Adrenal gland (tissue), 12 donors: ENCODE data around the gene GPR152. TPM values are rescaled to one million over a fixed set of nuclear protein-coding genes. Genes with fewer than 3 reads are reported as not detected.

Experiments used
- DNase-seq, 7 donors: peaks; one replicate each; pipeline ENCODE4 v3.0.0-alpha.2; 2019 to 2020
- H3K27ac ChIP-seq, 5 donors: fragments of 200-600 bp; sonication (generic) in 4 of 5; 1 replicate in 3 of 5; 2 replicates in 2 of 5; pipeline versions ENCODE4 v1.5.1 to v1.8.0; 2016 to 2020; ENCODE audit warnings: mild to moderate bottlenecking in 1 of 5
- H3K27me3 ChIP-seq: fragments of 200-600 bp; 2 replicates; pipeline ENCODE4 v1.8.0; 2021
- H3K36me3 ChIP-seq, 2 donors: fragments of 200-600 bp; replicated peaks in 1 of 2; 1 replicate in 1 of 2; 2 replicates in 1 of 2; pipeline versions ENCODE4 v1.5.1 to v1.8.0; 2018 to 2022
- H3K4me1 ChIP-seq, 2 donors: fragments of 200-600 bp; replicated peaks in 1 of 2; 1 replicate in 1 of 2; 2 replicates in 1 of 2; pipeline versions ENCODE4 v1.5.1 to v1.8.0; 2018 to 2021
- H3K4me3 ChIP-seq, 4 donors: fragments of 200-600 bp; sonication (generic) in 3 of 4; one replicate each; pipeline ENCODE4 v1.5.1; 2016 to 2018
- H3K9me3 ChIP-seq, 3 donors: fragments of 200-600 bp; sonication (generic) in 1 of 3; replicated peaks in 1 of 3; 1 replicate in 2 of 3; 2 replicates in 1 of 3; pipeline versions ENCODE4 v1.5.1 to v1.8.0; 2016 to 2021
- CTCF ChIP-seq, 6 experiments: fragments of 450-650 bp in 4 of 6; fragments of 200-600 bp in 2 of 6; sonication (generic) in 1 of 6; IDR thresholded peaks; 1 replicate in 5 of 6; 2 replicates in 1 of 6; pipeline versions ENCODE4 v1.5.1 to v1.8.0; 2016 to 2021; ENCODE audit warnings: antibody characterized with exemption in 6 of 6, mild to moderate bottlenecking in 2 of 6, moderate library complexity in 1 of 6
- POLR2A ChIP-seq, 2 donors: fragments of 450-650 bp; IDR thresholded peaks; one replicate each; pipeline ENCODE4 v1.6.1; 2017; ENCODE audit warnings: antibody characterized with exemption in 2 of 2, mild to moderate bottlenecking in 2 of 2, moderate library complexity in 1 of 2
- WGBS, 4 donors: extraction: QIAGEN DNeasy Blood & Tissue Kit in 2 of 4; methylation state at CpG; one replicate each; pipeline versions ENCODE4 v1.1.5 to v1.1.7; 2013 to 2017; 5-methylcytosine and 5-hydroxymethylcytosine counted together
- intact Hi-C, 2 donors: fragments of 100-400 bp; cut with DNase I; formaldehyde crosslinking; loops; one replicate each; pipeline versions ENCODE4 v1.14.1 to v1.15.0; 2022 to 2023
- polyA plus RNA-seq, 3 donors: library from polyadenylated mRNA; stranded (reverse); fragments of 200-250 nt in 2 of 3; fragments of 350-450 nt in 1 of 3; fragmentation: Illumina TruSeq in 1 of 3; extraction: RNeasy Lipid Tissue Mini Kit (QIAGEN cat#74804) in 1 of 3; gene quantifications; one replicate each; pipeline ENCODE4 v1.2.3, GENCODE V29; 2013 to 2014
- total RNA-seq, 9 donors: library from RNA; depleted of rRNA in 4 of 9; stranded (reverse); fragments of >200 nt in 4 of 9; fragments of 120-200 nt in 1 of 9; fragmentation: NEBNext Ultra II Directional in 1 of 9; extraction: Animal tissue kit (Norgen Biotek cat#: 25700) in 1 of 9; gene quantifications; one replicate each; pipeline versions ENCODE4 v1.1.0 to v1.2.4, GENCODE V29; 2013 to 2023
- donor health status: healthy with polysubstance abuse.
- donor health status: Bipolar disorder and iron deficiency.
- donor health status: DM: yes; HTN: yes; CAD: no.
- donor health status: DM: no; HTN: no; CAD: no.
- donor health status: DM: no; HTN: no; CAD: no.
- donor health status: DM: yes; HTN: yes; CAD: no.

The GPR152 gene
- total and polyA plus RNA-seq, 12 donors = 0.18 TPM; not detected in 11

DNA sequence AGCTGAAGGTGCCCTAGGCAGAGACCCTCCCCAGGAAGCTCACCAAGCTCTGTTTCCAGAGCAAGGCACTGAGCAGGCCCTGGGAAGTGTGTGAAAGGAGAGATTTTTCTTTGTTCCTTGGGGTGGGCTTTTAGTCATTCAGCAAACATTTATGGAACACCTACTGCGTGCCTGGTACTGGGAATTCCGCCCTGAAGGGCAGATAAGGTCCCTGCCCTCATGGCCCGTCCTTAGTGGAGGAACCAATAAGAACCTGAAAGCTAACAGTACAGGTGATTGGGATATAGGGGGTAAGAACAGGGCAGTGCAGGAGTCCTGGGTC, 12.6 kb upstream of the GPR152 start:
- peak overlapping the region; percentile 90 to 98 (median 93) for H3K27ac ChIP-seq
- H3K27me3 ChIP-seq = no peaks in the 10 kb centered on the region
- no peaks in the 10 kb centered on the region for H3K36me3 ChIP-seq
- no peak for DNase-seq
- intact Hi-C loops = no loop called here
- H3K9me3 ChIP-seq = no peaks in the 10 kb centered on the region
- H3K4me3 ChIP-seq = peak overlapping the region in 3 of 4 donors; percentile 37 to 74 (median 52)
- no peak for TF ChIP-seq POLR2A (IDR thresholded peaks at IDR 0.05)
- no peak for TF ChIP-seq CTCF (IDR thresholded peaks at IDR 0.05)
- 43 to 63% (median 53%) methylated on average over 3 of the region's 3 CpGs for WGBS, 4 donors
- peaks cover 25 to 44% of the 10 kb centered on the region in 2 donors for H3K4me1 ChIP-seq

DNA sequence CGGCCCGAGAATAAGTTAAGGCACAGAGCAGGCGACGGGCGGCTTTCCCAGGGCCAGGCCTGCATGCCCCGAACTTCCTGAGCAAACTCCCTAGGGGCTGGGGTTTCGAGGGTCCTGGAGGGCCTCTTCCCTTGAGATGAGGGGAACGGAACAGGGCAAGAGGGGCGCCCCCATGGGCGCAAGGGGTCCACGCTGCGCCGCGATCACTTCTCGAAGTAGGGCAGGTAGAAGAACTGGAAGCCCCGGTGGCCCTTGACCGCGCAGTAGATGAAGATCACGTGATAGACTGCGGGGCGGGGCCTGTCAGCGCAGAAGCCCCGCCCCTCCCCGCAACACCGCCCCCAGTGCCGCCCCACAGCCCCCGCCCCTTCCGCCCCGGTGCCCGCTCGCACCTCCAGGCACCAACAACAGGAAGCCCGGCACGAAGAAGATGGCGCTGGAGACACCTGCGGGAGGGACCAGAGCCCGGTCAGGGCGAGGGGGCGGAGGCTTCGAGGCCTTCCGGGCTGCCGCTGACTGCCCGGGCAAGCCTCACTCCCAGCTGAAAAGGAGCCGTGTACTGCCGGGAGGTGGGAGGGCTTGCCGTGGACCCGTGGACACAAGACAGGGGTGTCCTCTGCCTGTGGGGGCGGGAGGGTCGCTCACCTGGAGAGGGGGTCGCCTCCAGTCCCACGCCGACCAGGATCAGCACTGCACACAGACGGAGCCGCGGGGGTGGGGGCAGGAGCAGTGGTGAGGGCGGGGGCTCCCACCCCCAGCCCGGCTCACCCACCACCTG, 12.1 kb upstream of the GPR152 start:
- intact Hi-C loops = no loop called here
- Histone ChIP-seq H3K27me3 (no peaks in the 10 kb centered on the region), H3K4me1 (peaks cover 25 to 41% of the 10 kb centered on the region in 2 donors), H3K4me3 (peak overlapping the region in 3 of 4 donors; percentile 37 to 74 (median 52)), H3K27ac (peak overlapping the region; percentile 90 to 98 (median 93)), H3K9me3 (no peaks in the 10 kb centered on the region), H3K36me3 (no peaks in the 10 kb centered on the region)
- TF ChIP-seq POLR2A (IDR thresholded peaks at IDR 0.05) (peak in 1 of 2 donors; percentile 68), CTCF (IDR thresholded peaks at IDR 0.05) (no peak)
- peak; percentile 92 to 95 (median 94) for DNase-seq
- 0 to 19% (median 7%) methylated on average over 7 to 56 of the region's 56 CpGs for WGBS, 4 donors

DNA sequence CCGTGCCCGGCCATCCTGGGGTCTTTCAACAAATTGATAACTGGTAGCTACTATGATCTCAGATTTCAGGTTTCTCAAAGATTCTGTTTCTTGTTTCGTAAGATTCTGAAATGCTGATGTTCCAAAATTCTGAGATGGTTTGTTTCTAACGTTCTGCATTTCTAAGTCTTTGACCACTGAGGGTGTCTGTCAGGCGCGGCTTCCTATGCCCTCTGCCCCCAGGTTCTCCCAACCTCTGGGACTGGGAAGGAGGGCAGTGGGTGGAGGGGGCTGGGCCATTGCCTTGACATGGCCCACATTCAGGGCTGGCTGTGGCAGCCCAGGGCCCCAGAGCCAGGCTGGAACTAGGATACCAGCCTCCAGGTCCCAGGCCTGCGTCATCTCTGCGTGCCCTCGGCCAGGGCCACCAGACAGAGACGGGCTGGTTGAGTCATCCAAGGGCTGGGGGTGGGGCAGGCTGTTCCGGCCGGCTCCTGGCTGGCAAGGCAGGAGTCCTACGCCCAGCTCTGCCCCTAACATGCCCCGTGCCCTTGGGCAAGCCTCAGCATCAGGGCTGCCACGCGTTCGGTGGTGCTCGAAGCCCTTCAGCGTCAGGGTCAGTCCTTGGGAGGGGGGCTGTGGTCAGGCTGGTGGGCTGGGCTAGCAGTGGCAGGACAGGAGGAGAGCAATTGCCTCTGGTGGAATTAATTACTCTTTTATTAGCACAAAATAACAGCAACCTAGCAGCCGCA, 11.3 kb upstream of the GPR152 start:
- peak; percentile 96 to 98 (median 98) for DNase-seq
- Histone ChIP-seq H3K4me3 (peak overlapping the region in 2 of 4 donors; percentile 52 to 74), H3K9me3 (no peaks in the 10 kb centered on the region), H3K36me3 (no peaks in the 10 kb centered on the region), H3K27ac (peak overlapping the region; percentile 90 to 98 (median 93)), H3K4me1 (peaks cover 25 to 39% of the 10 kb centered on the region in 2 donors), H3K27me3 (no peaks in the 10 kb centered on the region)
- TF ChIP-seq CTCF (IDR thresholded peaks at IDR 0.05) (no peak), POLR2A (IDR thresholded peaks at IDR 0.05) (peak; percentile 33 to 82)
- WGBS, 4 donors = 38 to 57% (median 43%) methylated on average over 8 to 20 of the region's 20 CpGs
- intact Hi-C loops = no loop called here

GRCh38 chr11:67463186-67463585, 10.7 kb upstream of the GPR152 start:
- 54 to 69% (median 62%) methylated on average over 5 to 10 of the region's 10 CpGs for WGBS, 4 donors
- peak in 3 of 7 donors; percentile 50 to 70 (median 59) for DNase-seq
- intact Hi-C loops = no loop called here
- H3K36me3 ChIP-seq = no peaks in the 10 kb centered on the region
- peak overlapping the region; percentile 90 to 98 (median 93) for H3K27ac ChIP-seq
- H3K27me3 ChIP-seq = no peaks in the 10 kb centered on the region
- TF ChIP-seq POLR2A (IDR thresholded peaks at IDR 0.05) (no peak), CTCF (IDR thresholded peaks at IDR 0.05) (peak in 1 of 6 experiments; percentile 34)
- peaks cover 22 to 36% of the 10 kb centered on the region in 2 donors for H3K4me1 ChIP-seq
- H3K9me3 ChIP-seq = no peaks in the 10 kb centered on the region
- no peak overlapping the region for H3K4me3 ChIP-seq
